Measurements from ENCODE around the gene MRTFB. TPM values are rescaled to one million over a fixed set of nuclear protein-coding genes. Genes with fewer than 3 reads are reported as not detected.

Gene MRTFB
- total and polyA plus RNA-seq, 12 donors, result 5.5 to 77.7 (median 44.3) TPM

GRCh38 chr16:14304891-14305460 lies 233.9 kb downstream of the MRTFB start:
- peak overlapping the region in 3 of 5 donors; percentile 39 to 95 (median 48) for H3K27ac ChIP-seq
- 65 to 70% (median 68%) methylated on average over 12 of the region's 12 CpGs for WGBS, 4 donors
- no peak for DNase-seq
- H3K9me3 ChIP-seq (replicated peaks in 1 of 3), result no peaks in the 10 kb centered on the region
- no peaks in the 10 kb centered on the region for H3K36me3 ChIP-seq (replicated peaks in 1 of 2)
- intact Hi-C loops (cut with DNase I), result loop anchor here (5.0 to 10.0 kb wide), 3 partner anchors 220 to 383 kb away; partner anchors contain the start of gene ERCC4 (in 1 of the 2)
- peak overlapping the region in 1 of 4 donors; percentile 100 for H3K4me3 ChIP-seq
- TF ChIP-seq CTCF (IDR thresholded peaks at IDR 0.05), result no peak
- TF ChIP-seq POLR2A (IDR thresholded peaks at IDR 0.05), result no peak
- H3K4me1 ChIP-seq (replicated peaks in 1 of 2), result peaks cover 40 to 59% of the 10 kb centered on the region in 2 donors
- H3K27me3 ChIP-seq, result no peaks in the 10 kb centered on the region

GRCh38 chr16:14306485-14307058 lies 235.5 kb downstream of the MRTFB start:
- no peak for DNase-seq
- WGBS, 4 donors, result 66 to 74% (median 68%) methylated on average over 11 of the region's 11 CpGs
- Histone ChIP-seq H3K4me1 (replicated peaks in 1 of 2) (peaks cover 40 to 61% of the 10 kb centered on the region in 2 donors), H3K36me3 (replicated peaks in 1 of 2) (no peaks in the 10 kb centered on the region), H3K27ac (peak overlapping the region in 4 of 5 donors; percentile 40 to 83 (median 64)), H3K4me3 (no peak overlapping the region), H3K27me3 (no peaks in the 10 kb centered on the region), H3K9me3 (replicated peaks in 1 of 3) (no peaks in the 10 kb centered on the region)
- intact Hi-C loops (cut with DNase I), result loop anchor here in 1 of 2 donors (10.0 kb wide), 1 partner anchor 218 kb away; no protein-coding TSS in a partner anchor
- TF ChIP-seq CTCF (IDR thresholded peaks at IDR 0.05) (no peak), POLR2A (IDR thresholded peaks at IDR 0.05) (no peak)

GRCh38 chr16:14307059-14307526 lies 236.0 kb downstream of the MRTFB start:
- WGBS, 4 donors, result 58 to 70% (median 60%) methylated on average over 2 to 10 of the region's 10 CpGs
- TF ChIP-seq CTCF (IDR thresholded peaks at IDR 0.05) (no peak), POLR2A (IDR thresholded peaks at IDR 0.05) (no peak)
- peaks cover 40 to 61% of the 10 kb centered on the region in 2 donors for H3K4me1 ChIP-seq (replicated peaks in 1 of 2)
- no peaks in the 10 kb centered on the region for H3K9me3 ChIP-seq (replicated peaks in 1 of 3)
- peak overlapping the region in 4 of 5 donors; percentile 40 to 83 (median 64) for H3K27ac ChIP-seq
- no peaks in the 10 kb centered on the region for H3K27me3 ChIP-seq
- H3K36me3 ChIP-seq (replicated peaks in 1 of 2), result no peaks in the 10 kb centered on the region
- no peak for DNase-seq
- intact Hi-C loops (cut with DNase I), result loop anchor here in 1 of 2 donors (10.0 kb wide), 1 partner anchor 218 kb away; no protein-coding TSS in a partner anchor
- no peak overlapping the region for H3K4me3 ChIP-seq

GRCh38 chr16:14307527-14308367 lies 236.6 kb downstream of the MRTFB start:
- peaks cover 40 to 61% of the 10 kb centered on the region in 2 donors for H3K4me1 ChIP-seq (replicated peaks in 1 of 2)
- H3K36me3 ChIP-seq (replicated peaks in 1 of 2), result no peaks in the 10 kb centered on the region
- intact Hi-C loops (cut with DNase I), result loop anchor here in 1 of 2 donors (10.0 kb wide), 1 partner anchor 217 kb away; no protein-coding TSS in a partner anchor
- no peaks in the 10 kb centered on the region for H3K9me3 ChIP-seq (replicated peaks in 1 of 3)
- peak overlapping the region in 1 of 4 donors; percentile 8 for H3K4me3 ChIP-seq
- no peaks in the 10 kb centered on the region for H3K27me3 ChIP-seq
- WGBS, 4 donors, result 40 to 56% (median 48%) methylated on average over 9 to 23 of the region's 23 CpGs
- peak; percentile 50 to 85 (median 76) for DNase-seq
- TF ChIP-seq POLR2A (IDR thresholded peaks at IDR 0.05) (peak in 1 of 2 donors; percentile 57), CTCF (IDR thresholded peaks at IDR 0.05) (no peak)
- H3K27ac ChIP-seq, result peak overlapping the region; percentile 39 to 83 (median 63)
